Measurements from ENCODE around the gene SLC25A51.

SLC25A51 gene

GRCh38 chr9:37937366-37937765, 33.4 kb upstream of the SLC25A51 start:
- no peak for DNase-seq (ENCODE audit: low read depth in 1 of 2, low spot score in 1 of 2)

GRCh38 chr9:37936965-37937364, 33.0 kb upstream of the SLC25A51 start:
- DNase-seq (ENCODE audit: low read depth in 1 of 2, low spot score in 1 of 2), result no peak

GRCh38 chr9:37936376-37936775, 32.4 kb upstream of the SLC25A51 start:
- no peak for DNase-seq (ENCODE audit: low read depth in 1 of 2, low spot score in 1 of 2)

- no peak for DNase-seq (ENCODE audit: low read depth in 1 of 2, low spot score in 1 of 2)
These were observed 31.2 kb upstream of the SLC25A51 start for GRCh38 chr9:37935096-37935495.

GRCh38 chr9:37931592-37931991, 27.7 kb upstream of the SLC25A51 start:
- DNase-seq (ENCODE audit: low read depth in 1 of 2, low spot score in 1 of 2), result no peak

- no peak for DNase-seq (ENCODE audit: low read depth in 1 of 2, low spot score in 1 of 2)
These were observed 25.5 kb upstream of the SLC25A51 start for GRCh38 chr9:37929441-37929895.

GRCh38 chr9:37928552-37929430, 24.9 kb upstream of the SLC25A51 start:
- no peak for DNase-seq (ENCODE audit: low read depth in 1 of 2, low spot score in 1 of 2)

GRCh38 chr9:37927601-37928551, 23.9 kb upstream of the SLC25A51 start:
- DNase-seq (ENCODE audit: low read depth in 1 of 2, low spot score in 1 of 2), result no peak

GRCh38 chr9:37927132-37927531, 23.2 kb upstream of the SLC25A51 start:
- no peak for DNase-seq (ENCODE audit: low read depth in 1 of 2, low spot score in 1 of 2)

GRCh38 chr9:37926737-37927118, 22.8 kb upstream of the SLC25A51 start:
- DNase-seq (ENCODE audit: low read depth in 1 of 2, low spot score in 1 of 2), result no peak

- DNase-seq (ENCODE audit: low read depth in 1 of 2, low spot score in 1 of 2), result no peak
These were observed 22.1 kb upstream of the SLC25A51 start for GRCh38 chr9:37925786-37926736.

- no peak for DNase-seq (ENCODE audit: low read depth in 1 of 2, low spot score in 1 of 2)
These were observed 21.1 kb upstream of the SLC25A51 start for GRCh38 chr9:37925006-37925405.

GRCh38 chr9:37924538-37924937, 20.6 kb upstream of the SLC25A51 start:
- no peak for DNase-seq (ENCODE audit: low read depth in 1 of 2, low spot score in 1 of 2)

GRCh38 chr9:37923796-37924427, 20.0 kb upstream of the SLC25A51 start:
- DNase-seq (ENCODE audit: low read depth in 1 of 2, low spot score in 1 of 2), result no peak

- no peak for DNase-seq (ENCODE audit: low read depth in 1 of 2, low spot score in 1 of 2)
These were observed 19.3 kb upstream of the SLC25A51 start for GRCh38 chr9:37923118-37923795.

GRCh38 chr9:37922363-37923117, 18.6 kb upstream of the SLC25A51 start:
- DNase-seq (ENCODE audit: low read depth in 1 of 2, low spot score in 1 of 2), result no peak

GRCh38 chr9:37921546-37922300, 17.8 kb upstream of the SLC25A51 start:
- no peak for DNase-seq (ENCODE audit: low read depth in 1 of 2, low spot score in 1 of 2)

- DNase-seq (ENCODE audit: low read depth in 1 of 2, low spot score in 1 of 2), result no peak
These were observed 17.2 kb upstream of the SLC25A51 start for GRCh38 chr9:37921168-37921510.

Measured in activated T-helper 1 cell treated with anti-CD3 and anti-CD28 coated beads, Interleukin-2, amount 50 U/mL, for 16 hours (primary cell).